Limb (tissue), 2 donors: ENCODE measurements around the gene C1QBP.
"Not testable (repeated sequence)": the region's sequence is repeated elsewhere in the genome, so short reads cannot be mapped to it uniquely, and the experiment has no call there.

Source experiments
- DNase-seq, 2 donors: peaks; one replicate each; pipeline ENCODE4 v3.0.0-alpha.2; 2016; ENCODE audit errors: extremely low spot score in 2 of 2

Gene C1QBP, protein sequence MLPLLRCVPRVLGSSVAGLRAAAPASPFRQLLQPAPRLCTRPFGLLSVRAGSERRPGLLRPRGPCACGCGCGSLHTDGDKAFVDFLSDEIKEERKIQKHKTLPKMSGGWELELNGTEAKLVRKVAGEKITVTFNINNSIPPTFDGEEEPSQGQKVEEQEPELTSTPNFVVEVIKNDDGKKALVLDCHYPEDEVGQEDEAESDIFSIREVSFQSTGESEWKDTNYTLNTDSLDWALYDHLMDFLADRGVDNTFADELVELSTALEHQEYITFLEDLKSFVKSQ

DNA sequence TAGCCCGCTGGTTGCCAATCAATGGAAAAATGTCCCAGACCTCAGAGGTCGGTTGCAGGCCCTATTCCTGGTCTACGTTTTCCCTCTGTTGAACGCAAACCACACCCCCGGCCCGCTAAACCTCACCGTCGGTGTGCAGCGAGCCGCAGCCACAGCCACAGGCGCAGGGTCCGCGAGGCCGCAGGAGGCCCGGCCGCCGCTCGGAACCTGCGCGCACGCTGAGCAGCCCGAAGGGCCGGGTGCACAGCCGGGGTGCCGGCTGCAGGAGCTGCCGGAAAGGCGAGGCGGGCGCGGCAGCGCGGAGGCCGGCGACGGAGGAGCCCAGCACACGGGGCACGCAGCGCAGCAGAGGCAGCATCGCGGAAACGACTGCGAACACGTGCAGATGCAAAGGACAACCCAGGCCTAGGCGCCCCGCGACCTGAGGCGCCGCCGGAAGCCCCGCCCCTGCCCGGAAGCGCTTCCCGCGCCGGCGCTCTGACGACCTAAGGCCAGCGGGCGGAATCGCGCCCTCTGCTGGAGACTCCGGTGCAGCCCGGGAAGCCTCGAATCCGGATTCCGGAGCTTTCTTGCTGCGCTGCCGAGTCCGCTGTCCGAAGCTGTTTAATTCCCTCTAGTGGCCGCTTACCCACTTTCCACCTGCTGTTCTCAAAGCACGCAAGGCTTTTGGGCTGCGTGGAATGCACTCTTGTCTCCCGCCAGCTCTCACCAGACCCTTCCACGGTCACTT, at the start of gene C1QBP:
Gene C1QBP (minus strand): TSS at position 440 of the 730 bp plus-strand sequence. CDS start 82 bp downstream, at position 358.
- peak; percentile 94 for DNase-seq

DNA sequence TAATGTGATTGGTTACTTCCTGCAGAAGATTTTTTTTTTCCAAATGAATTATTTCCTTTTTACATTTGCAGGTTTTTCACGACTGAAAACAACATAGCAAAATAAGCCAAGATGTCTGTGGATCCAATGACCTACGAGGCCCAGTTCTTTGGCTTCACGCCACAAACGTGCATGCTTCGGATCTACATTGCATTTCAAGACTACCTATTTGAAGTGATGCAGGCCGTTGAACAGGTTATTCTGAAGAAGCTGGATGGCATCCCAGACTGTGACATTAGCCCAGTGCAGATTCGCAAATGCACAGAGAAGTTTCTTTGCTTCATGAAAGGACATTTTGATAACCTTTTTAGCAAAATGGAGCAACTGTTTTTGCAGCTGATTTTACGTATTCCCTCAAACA, 49.8 kb upstream of the C1QBP start:
- DNase-seq, result no peak

DNA sequence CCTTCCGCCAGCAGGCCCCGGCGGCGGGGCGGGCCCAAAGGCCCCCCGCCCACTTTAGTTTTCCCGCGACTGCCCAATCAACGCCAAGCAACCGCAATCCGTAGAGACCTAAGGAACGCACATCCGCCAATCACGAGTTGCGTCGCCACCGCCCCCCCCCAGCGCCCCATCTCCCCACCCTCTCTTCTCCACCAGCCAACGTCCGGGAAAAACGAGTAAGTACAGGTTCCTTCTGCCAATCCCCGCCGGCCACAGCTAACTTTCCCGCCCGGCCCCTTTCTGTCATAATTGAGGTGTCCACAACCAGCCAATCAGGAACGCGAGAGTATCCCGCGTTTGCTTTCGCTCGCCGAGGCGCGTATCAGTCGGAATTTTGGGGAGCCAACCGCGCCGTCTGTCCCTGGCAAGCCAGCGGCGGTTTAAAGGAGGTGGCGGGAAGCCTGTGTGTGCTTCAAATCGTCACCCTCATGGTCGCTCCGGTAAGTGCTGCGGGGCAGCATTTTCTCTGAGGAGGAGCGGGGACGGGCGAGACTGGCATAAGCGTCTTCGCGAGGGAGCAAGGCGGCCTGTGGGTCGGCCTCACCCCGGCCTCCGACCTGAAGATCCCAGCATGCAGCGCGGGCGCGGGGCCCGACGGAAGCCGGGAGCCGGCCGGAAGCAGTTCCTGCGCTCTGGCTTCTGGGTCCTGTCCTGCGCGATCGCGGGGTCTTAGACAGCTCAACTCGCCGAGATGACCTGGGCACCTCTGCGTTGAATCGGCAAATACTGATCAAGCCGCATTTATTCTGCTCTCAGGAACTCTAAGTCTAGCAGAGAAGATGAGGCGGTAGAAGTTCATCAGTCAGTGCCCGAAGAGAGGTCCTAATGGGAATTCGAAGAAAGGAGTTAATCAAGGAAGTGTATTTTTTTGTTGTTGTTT, 47.5 kb upstream of the C1QBP start, which contains the start of gene MIS12:
Gene MIS12 (plus strand): TSS at position 361 of the 919 bp plus-strand sequence. CDS start 2,297 bp downstream, outside the sequence.
- DNase-seq, result peak; percentile 99

DNA sequence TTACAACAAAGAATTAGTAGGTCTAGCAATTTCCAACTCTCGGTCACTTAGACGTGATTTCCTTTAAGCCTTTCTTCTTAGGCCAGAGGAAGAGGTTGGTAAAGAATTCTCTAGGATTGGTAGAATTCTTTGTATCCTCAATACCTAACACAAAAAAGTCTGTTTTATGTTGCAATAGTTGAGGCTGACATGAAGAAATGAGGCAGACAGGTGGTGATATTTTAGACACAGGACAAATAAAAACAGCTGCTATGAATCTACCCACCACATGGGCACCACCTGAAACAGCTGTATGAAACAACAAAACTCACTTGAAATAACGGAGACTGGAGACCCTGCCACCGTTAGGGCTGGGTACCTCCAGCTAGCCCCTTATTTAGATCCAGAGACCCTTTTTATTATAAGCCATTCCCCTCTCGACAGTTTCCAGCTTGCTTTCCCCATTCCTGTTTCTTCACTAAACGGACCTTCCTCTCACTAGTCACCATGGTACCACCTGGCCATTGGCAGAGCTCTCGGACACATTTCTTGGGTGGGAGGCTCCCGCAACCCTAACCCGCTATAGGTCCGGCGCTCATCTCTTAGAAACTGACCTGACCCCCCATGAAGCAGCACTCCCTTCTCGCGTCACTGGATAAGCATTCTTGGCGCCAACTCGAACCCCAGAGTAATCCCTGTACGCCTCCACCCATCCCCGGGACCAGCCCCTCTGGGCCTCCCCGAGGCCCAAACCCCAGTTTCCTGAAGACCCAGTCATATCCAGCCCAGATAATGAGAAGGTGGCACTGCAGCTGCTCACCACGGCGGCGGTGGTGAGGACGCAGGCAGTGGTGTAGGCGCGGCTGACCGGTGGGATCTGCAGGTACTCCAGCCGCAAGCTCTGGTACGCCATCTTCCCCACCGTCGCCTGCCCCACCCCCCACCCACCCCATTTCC, 46.6 kb upstream of the C1QBP start, which contains the start of gene DERL2:
Gene DERL2 (minus strand): TSS at position 909 of the 936 bp plus-strand sequence. CDS start 17 bp downstream, at position 892.
- no peak for DNase-seq

DNA sequence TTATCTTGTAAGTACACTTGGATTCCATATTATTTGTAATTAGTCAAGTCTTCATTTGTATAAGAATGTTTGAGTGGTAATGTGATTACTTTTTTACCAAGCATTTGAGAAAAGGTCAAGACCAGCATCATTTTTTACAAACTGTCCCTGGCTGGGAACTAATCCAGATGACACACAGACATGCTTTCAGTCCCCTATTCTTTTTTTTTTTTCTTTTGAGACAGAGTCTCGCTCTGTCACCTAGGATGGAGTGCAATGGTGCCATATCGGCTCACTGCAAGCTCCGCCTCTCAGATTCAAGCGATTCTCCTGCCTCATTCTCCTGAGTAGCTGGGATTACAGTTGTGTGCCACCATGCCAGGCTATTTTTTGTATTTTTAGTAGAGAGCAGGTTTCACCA, 42.5 kb upstream of the C1QBP start:
- no peak for DNase-seq

DNA sequence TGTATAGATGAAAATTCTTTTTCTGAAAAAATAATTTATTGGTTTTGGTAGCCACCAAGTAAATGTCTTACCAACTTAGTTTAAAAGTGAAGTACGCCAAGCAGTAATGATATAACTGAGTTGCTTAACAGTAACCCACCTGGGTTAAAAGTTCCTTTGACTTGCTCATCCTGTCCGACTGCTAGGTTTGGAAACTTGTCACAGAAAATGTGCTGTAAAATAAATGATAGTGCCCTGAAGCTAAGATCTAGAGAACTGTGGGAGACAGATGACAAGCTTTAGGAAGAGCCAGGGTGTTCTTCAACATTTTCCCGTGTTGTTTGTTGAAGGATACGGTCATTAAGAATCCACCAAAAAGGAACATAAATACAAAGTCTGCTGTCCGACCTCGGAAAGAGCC, 42.0 kb upstream of the C1QBP start:
- no peak for DNase-seq

DNA sequence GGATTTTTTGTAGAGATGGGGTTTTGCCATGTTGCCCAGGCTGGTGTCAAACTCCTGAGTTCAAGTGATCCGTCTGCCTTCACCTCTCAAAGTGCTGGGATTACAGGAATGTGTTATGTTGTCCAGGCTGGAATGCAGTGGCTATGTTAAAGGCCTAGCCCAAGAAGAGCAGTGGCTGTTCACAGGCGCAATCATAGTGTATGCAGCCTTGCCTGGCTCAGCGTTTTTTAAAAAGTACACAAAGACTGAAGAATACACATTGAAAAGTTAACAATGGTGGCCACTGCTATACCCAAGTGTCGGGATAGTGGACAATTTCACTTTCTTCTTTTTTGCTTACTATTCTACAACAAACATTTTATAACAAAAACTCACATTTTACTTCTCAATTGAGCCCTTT, 40.0 kb upstream of the C1QBP start:
- no peak for DNase-seq

DNA sequence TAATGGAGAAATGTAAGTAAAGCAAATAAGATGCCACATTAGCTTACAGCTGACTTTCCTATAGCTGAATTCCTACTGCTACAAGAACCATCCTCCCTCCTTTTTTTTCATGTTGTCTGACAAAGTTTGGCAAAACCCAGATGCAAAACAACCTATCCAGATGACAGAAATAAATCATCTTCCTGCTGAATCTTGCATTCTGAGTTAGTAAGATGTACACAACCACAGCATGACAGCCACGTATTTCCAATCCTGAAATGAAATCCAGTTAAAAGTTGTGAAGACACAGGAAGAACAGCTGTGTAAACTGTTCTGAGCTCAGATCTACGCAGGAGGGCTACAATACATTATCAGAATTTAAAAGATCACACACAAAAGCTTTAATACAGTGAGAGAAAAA, 35.0 kb upstream of the C1QBP start:
- DNase-seq, result no peak

DNA sequence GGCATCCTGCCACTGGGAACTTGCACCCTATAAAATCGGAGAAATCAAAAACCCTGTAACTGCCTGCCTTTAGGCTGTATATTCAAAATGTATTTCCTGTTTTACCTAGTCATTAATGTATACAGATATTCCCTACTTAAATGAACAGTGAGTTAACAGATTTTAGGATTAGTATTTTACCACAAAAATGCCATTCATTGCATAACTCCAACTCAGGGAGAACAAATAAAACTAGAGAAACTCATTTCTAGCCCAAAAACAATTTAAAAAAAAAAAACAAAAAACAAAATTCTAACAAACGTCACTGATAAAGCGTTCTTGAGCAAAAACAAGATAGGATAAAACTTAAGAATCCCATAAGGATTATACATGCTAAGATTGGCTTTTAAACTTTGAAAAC, 33.6 kb upstream of the C1QBP start:
- DNase-seq, result no peak

DNA sequence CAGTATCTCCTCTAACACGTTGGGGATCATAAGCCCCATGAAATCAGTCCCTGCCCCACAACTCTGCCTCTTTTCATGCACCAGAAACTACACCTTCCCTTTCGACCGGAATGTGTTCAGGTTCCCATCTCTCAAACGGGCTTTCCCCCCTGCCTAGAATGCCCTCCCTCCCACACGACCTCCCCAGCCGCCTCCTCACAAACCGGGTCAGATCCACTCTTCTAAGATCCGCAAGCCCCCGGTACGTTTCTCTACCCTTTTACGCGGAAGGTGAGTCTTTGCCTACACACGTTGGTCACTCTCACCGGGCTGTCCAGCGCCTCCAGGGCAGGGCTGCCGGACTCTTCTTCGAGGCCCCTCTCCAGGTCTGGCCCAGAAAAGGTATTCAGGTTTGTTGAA, 29.1 kb upstream of the C1QBP start:
- DNase-seq, result no peak

DNA sequence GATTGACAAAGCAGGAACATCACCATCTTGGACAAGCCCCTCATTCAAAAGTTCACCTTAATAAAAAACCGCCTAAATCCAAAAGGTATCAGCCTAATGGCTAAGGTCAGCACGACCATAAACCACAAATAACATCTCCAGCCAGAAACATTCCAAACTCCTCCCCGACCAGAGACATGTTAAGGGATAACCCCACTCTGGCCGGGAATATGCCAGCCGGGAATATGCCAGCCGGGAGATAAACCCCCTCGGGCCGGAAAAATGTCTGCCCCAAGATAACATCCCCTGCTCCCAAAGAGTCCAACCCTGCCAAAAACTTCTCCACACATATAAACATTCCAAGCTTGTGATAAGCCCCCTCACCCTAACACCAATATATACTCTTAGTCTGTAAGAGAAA, 28.5 kb upstream of the C1QBP start:
- DNase-seq, result no peak

DNA sequence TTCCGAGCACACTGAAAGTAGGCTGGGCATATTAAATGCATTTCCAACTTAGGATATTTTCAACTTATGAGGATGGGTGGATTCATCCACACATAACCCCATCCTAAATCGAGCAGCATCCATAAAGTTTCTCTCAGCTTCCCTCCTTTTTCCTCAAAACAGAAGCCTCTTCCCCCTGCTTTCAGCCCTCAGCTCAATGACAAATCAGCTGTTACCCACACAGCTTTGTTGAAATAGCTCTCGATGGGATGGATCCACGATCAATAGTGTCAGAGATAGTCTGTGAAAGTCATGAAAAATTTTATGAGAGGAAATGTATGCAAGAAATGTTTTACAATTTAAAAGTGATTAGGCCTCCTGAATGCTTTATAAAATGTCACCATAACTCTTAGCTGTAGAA, 27.3 kb upstream of the C1QBP start:
- DNase-seq, result no peak

DNA sequence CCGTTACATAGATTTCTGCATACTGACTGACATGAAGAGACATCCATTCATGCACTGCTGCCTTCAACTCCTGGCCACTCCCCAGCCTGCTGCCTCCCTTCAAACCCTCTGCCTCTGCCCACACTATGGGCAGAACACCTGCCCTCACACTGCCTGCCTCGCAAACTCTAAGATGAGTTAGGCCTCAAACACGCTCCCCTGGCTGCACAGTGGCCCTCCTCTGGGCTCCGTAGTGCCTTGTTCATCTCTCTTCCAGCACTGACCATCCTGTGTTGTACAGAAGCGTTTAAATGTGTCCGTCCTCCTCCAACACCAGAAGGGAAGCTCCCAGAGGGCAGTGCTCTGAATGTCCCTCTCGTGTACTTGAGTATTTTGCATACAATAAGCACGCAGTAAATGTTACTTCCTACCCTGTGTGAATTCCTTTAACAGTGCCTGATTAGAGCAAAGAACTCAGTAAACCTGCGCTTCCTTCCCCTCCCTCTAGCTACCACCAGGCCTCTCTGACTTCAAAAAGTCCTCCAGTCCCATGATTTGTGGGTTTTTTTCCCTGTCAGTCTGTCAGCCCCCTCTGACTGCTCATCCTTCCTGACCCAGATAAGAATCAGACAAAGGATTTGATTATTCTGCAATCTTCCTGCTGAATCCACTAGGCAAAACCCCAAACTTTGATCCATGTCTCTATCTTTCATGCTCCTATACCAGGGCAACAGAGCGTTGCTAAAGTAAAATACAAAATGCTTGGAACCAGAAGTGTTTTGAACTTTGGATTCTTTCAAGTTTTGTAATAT, 26.0 kb upstream of the C1QBP start:
- DNase-seq, result no peak

DNA sequence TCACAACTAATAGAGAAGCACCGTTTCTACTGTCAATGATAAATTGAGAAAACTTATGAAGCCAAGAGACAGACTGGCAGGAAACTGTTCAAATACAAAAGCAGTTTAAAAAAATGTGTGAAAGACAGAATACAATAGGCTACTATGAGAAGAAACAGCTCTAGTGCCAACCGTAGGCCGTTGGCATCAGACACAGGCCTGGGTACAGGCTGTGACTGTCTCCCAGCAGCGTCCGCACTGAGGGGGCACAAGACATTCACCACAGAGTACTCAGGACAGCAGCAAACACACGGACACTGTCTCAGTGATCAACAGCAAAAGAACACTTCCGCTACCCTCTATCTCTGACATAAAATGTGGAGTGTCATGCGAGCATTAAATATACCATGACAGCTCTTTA, 7.8 kb upstream of the C1QBP start:
- no peak for DNase-seq

DNA sequence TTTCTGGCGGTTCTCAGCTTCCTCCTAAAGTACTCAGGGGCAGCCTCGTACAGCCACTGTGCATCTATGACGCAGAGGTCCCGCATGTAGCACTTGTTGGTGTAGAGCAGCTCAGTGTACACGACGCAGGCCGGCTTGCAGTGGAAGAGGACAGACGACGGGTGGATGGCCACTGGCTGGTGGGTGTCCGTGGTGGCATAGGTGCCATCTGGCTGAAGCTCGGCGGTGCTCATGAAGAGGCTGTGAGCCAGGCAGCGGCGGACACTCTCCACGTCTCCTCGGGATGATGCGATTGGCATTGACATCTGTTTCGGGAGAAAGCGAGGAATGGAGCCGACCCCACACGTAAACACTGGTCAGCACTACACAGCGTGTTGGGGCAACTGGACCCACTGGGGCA, 5.3 kb upstream of the C1QBP start:
- no peak for DNase-seq

DNA sequence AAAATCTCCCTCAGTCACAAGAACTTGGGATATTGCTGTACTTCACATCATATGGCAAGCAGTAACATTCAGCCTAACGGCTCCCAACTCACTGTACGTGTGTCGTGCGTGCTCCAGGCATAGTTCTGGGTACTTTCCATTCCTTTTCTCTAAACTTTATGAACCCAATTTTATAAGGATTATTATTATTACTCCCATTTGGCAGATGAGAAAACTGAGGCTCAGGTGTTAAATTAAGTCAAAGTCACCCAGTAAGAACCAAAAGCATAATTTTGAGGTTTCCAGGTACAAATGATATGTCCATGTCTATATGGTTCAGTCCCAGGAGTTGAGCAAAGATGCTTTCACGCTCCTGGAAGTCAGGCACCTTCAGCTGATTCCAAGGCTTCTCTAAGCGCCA, 4.8 kb upstream of the C1QBP start:
- DNase-seq, result no peak

DNA sequence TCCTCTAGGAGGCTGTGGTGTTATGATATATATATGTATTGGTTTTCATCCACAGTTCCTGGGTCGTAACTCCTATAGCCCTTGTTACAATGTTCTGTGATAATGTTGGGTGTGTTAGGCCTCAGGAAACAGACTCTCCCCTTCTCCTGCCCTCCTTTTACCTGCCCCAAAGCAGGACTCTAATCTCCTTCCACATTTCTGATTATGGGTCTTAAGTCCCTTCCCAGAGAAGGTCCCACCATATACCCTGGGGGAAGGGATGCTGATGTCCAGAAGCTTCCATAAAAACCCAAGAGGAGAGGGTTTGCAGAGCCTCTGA, 450 bp upstream of the C1QBP start:
- DNase-seq, result no peak

DNA sequence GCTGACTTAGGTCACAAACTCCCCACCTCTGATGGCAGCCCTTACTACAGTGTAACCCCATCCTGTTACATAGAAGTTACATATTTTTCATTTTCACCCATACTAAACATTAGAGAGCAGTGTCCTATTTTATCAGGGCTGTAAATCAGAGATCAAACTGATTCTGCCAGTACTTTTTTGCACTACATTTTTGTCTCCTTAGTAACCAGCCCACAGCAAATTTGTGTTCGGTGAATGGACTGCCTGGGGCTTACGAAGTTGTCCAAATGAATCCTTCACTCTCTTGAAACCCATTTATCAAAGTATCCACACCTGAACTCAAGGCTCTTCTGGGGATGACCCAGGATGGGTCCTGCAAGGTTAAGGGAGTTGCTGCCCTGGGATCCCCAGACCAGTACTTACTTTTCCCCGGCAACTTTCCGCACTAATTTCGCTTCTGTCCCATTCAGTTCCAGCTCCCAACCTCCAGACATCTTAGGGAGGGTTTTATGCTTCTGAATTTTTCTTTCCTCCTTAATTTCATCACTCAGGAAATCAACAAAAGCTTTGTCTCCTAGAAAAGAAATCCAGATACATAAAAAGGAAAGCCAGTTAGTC, 1.1 kb downstream of the C1QBP start:
- no peak for DNase-seq

DNA sequence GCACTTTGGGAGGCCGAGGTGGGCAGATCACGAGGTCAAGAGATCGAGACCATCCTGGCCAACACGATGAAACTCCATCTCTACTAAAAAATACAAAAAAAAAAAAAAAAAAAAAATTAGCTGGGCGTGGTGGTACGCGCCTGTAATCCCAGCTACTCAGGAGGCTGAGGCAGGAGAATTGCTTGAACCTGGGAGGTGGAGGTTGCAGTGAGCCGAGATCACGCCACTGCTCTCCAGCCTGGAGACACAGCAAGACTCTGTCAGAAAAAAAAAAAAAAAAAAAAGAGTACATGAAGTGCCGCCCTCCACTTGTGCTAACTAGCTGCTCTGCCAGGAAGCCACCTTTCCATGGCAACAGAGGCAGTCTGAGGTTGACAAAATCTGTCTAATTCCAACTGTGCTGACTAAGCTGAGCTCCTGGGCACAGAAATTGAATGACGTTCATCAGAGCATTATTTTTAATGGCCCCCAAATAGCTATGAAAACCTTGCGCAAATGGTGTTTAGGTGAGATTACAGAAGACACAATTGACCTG, 3.1 kb downstream of the C1QBP start:
- not testable (repeated sequence) for DNase-seq
